Activated CD8-positive, alpha-beta T cell treated with anti-CD3 and anti-CD28 coated beads, Interleukin-2, amount 10 ng/mL, durations not matched to agents 7 days and 5 days (primary cell): ENCODE measurements around the gene DLST. TPM values are rescaled to one million over a fixed set of nuclear protein-coding genes. Genes with fewer than 3 reads are reported as not detected.
A peak's percentile ranks its signal among the peaks of the same experiment; 100 is the strongest.

Experiments
- ATAC-seq: fragments of 150-1000 bp; cut with Tn5 transposase; one replicate; pipeline ENCODE4 v1.10.0; 2021; ENCODE audit warnings: moderate library complexity
- CTCF ChIA-PET: fragments of 350-600 bp; sonication (Branson Sonifier 250); formaldehyde crosslinking; loops from one replicate; lab custom pipeline; 2021; ENCODE audit warnings: antibody characterized with exemption; lab: Charles Lee
- POLR2A ChIA-PET: fragments of 350-600 bp; sonication (Branson Sonifier 250); formaldehyde crosslinking; loops from one replicate; lab custom pipeline; 2021; ENCODE audit warnings: antibody characterized with exemption; lab: Charles Lee
- DNase-seq: peaks from one replicate; pipeline ENCODE4 v3.0.0-alpha.2; 2020
- H3K27ac Mint-ChIP-seq: one replicate; pipeline ENCODE4 v1.8.0; 2021; ENCODE audit warnings: mild to moderate bottlenecking, mixed read lengths
- H3K27me3 Mint-ChIP-seq: one replicate; pipeline ENCODE4 v1.8.0; 2021; ENCODE audit warnings: low read depth, mixed read lengths
- H3K36me3 Mint-ChIP-seq: one replicate; pipeline ENCODE4 v1.8.0; 2021; ENCODE audit warnings: low read depth, mixed read lengths
- H3K4me1 Mint-ChIP-seq: one replicate; pipeline ENCODE4 v1.8.0; 2021; ENCODE audit warnings: low read depth, mixed read lengths
- H3K4me3 Mint-ChIP-seq: one replicate; pipeline ENCODE4 v1.8.0; 2021; ENCODE audit warnings: mild to moderate bottlenecking, mixed read lengths
- H3K9me3 Mint-ChIP-seq: one replicate; pipeline ENCODE4 v1.8.0; 2022; ENCODE audit warnings: mixed read lengths; ENCODE audit not compliant: insufficient read depth
- total RNA-seq, 2 experiments: library from RNA; stranded (reverse); gene quantifications; one replicate each; pipeline ENCODE4 v1.2.3, GENCODE V29; 2021

The DLST gene
- total RNA-seq, 2 experiments from 2014 or later: 106 to 108 TPM

- Mint-ChIP-seq H3K36me3 (no peaks in the 10 kb centered on the region), H3K27ac (no peak overlapping the region), H3K9me3 (no peaks in the 10 kb centered on the region), H3K4me1 (peaks cover 3% of the 10 kb centered on the region), H3K4me3 (no peak overlapping the region), H3K27me3 (no peaks in the 10 kb centered on the region)
- ChIA-PET POLR2A (interaction anchor here (1.0 kb wide), 1 partner anchor 11 kb away, joined by 4 read pairs; no protein-coding TSS in a partner anchor), CTCF (interaction anchor here (0.8 to 2.2 kb wide), 2 partner anchors 12 to 57 kb away, joined by 4 to 11 read pairs; no protein-coding TSS in a partner anchor)
- no peak for ATAC-seq
- no peak for DNase-seq
Observed at GRCh38 chr14:74917646-74918081, 35.9 kb downstream of the DLST start.

GRCh38 chr14:74918380-74918779 is 36.7 kb downstream of the DLST start:
- Mint-ChIP-seq H3K4me1 (peaks cover 4% of the 10 kb centered on the region), H3K36me3 (no peaks in the 10 kb centered on the region), H3K9me3 (no peaks in the 10 kb centered on the region), H3K27me3 (no peaks in the 10 kb centered on the region), H3K27ac (no peak overlapping the region), H3K4me3 (no peak overlapping the region)
- ChIA-PET CTCF (interaction anchor here (2.2 kb wide), 1 partner anchor 12 kb away, joined by 11 read pairs; no protein-coding TSS in a partner anchor), POLR2A (no interaction called here)
- ATAC-seq (no peak), DNase-seq (no peak)

- ChIA-PET POLR2A (no interaction called here), CTCF (interaction anchor here (1.0 kb wide), 1 partner anchor 59 kb away, joined by 3 read pairs; no protein-coding TSS in a partner anchor)
- Mint-ChIP-seq H3K27ac (no peak overlapping the region), H3K36me3 (no peaks in the 10 kb centered on the region), H3K4me1 (peaks cover 10% of the 10 kb centered on the region), H3K9me3 (no peaks in the 10 kb centered on the region), H3K27me3 (peaks cover 5% of the 10 kb centered on the region), H3K4me3 (no peak overlapping the region)
- DNase-seq: no peak
- ATAC-seq: no peak
Observed at GRCh38 chr14:74919421-74920165, 37.9 kb downstream of the DLST start.

- Mint-ChIP-seq H3K9me3 (no peaks in the 10 kb centered on the region), H3K4me1 (peaks cover 10% of the 10 kb centered on the region), H3K27me3 (peaks cover 10% of the 10 kb centered on the region), H3K4me3 (no peak overlapping the region), H3K27ac (no peak overlapping the region), H3K36me3 (no peaks in the 10 kb centered on the region)
- ATAC-seq (no peak), DNase-seq (no peak)
- ChIA-PET CTCF (interaction anchor here (1.0 to 1.4 kb wide), 2 partner anchors 16 to 59 kb away, joined by 3 read pairs; no protein-coding TSS in a partner anchor), POLR2A (no interaction called here)
Observed at GRCh38 chr14:74920281-74920680, 38.6 kb downstream of the DLST start.

- no peak overlapping the region for H3K27ac Mint-ChIP-seq
- peaks cover 12% of the 10 kb centered on the region for H3K27me3 Mint-ChIP-seq
- peaks cover 10% of the 10 kb centered on the region for H3K4me1 Mint-ChIP-seq
- no peak for ATAC-seq
- POLR2A ChIA-PET: interaction anchor here (1.1 kb wide), 1 partner anchor 21 kb away, joined by 3 read pairs; no protein-coding TSS in a partner anchor
- H3K4me3 Mint-ChIP-seq: no peak overlapping the region
- H3K36me3 Mint-ChIP-seq: no peaks in the 10 kb centered on the region
- no peaks in the 10 kb centered on the region for H3K9me3 Mint-ChIP-seq
- DNase-seq: no peak
- CTCF ChIA-PET: interaction anchor here (0.9 to 1.4 kb wide), 5 partner anchors 17 to 61 kb away, joined by 3 to 4 read pairs (median 3); no protein-coding TSS in a partner anchor
Observed at GRCh38 chr14:74921053-74921620, 39.4 kb downstream of the DLST start.

GRCh38 chr14:74921987-74922751 is 40.5 kb downstream of the DLST start:
- Mint-ChIP-seq H3K4me1 (peaks cover 10% of the 10 kb centered on the region), H3K36me3 (no peaks in the 10 kb centered on the region), H3K4me3 (peak overlapping the region; percentile 58), H3K9me3 (no peaks in the 10 kb centered on the region), H3K27me3 (peaks cover 15% of the 10 kb centered on the region), H3K27ac (peak overlapping the region; percentile 27)
- ATAC-seq (no peak), DNase-seq (no peak)
- CTCF ChIA-PET: interaction anchor here (0.9 to 2.0 kb wide), 6 partner anchors 17 to 62 kb away, joined by 3 to 19 read pairs (median 4); no protein-coding TSS in a partner anchor
- POLR2A ChIA-PET: interaction anchor here (1.1 kb wide), 2 partner anchors 19 to 20 kb away, joined by 3 read pairs; no protein-coding TSS in a partner anchor

GRCh38 chr14:74922752-74923401 is 41.2 kb downstream of the DLST start, which contains the start of gene RPS6KL1:
Gene RPS6KL1 (minus strand): TSS chr14:74923260. CDS start chr14:74921541, 1,719 bp downstream.
- ATAC-seq: peak; percentile 99
- DNase-seq: peak; percentile 85
- H3K27ac Mint-ChIP-seq: peak within 1 kb of the TSS; percentile 27
- POLR2A ChIA-PET: interaction anchor here (1.1 kb wide), 1 partner anchor 19 kb away, joined by 3 read pairs; no protein-coding TSS in a partner anchor
- no peaks in the 10 kb centered on the region for H3K9me3 Mint-ChIP-seq
- peak within 1 kb of the TSS; percentile 58 for H3K4me3 Mint-ChIP-seq
- peaks cover 19% of the 10 kb centered on the region for H3K27me3 Mint-ChIP-seq
- H3K36me3 Mint-ChIP-seq: no peaks in the 10 kb centered on the region
- H3K4me1 Mint-ChIP-seq: peaks cover 10% of the 10 kb centered on the region
- CTCF ChIA-PET: interaction anchor here (0.6 to 2.0 kb wide), 7 partner anchors 11 to 204 kb away, joined by 3 to 19 read pairs (median 4); partner anchors contain the start of gene NEK9

GRCh38 chr14:74924061-74924460 is 42.3 kb downstream of the DLST start:
- POLR2A ChIA-PET: no interaction called here
- Mint-ChIP-seq H3K36me3 (no peaks in the 10 kb centered on the region), H3K9me3 (no peaks in the 10 kb centered on the region), H3K4me3 (no peak overlapping the region), H3K4me1 (peaks cover 11% of the 10 kb centered on the region), H3K27me3 (peaks cover 19% of the 10 kb centered on the region), H3K27ac (no peak overlapping the region)
- ATAC-seq (no peak), DNase-seq (no peak)
- CTCF ChIA-PET: interaction anchor here (2.0 kb wide), 1 partner anchor 63 kb away, joined by 19 read pairs; no protein-coding TSS in a partner anchor

- no peak overlapping the region for H3K27ac Mint-ChIP-seq
- H3K9me3 Mint-ChIP-seq: no peaks in the 10 kb centered on the region
- DNase-seq (no peak), ATAC-seq (no peak)
- H3K27me3 Mint-ChIP-seq: peaks cover 25% of the 10 kb centered on the region
- POLR2A ChIA-PET: no interaction called here
- H3K36me3 Mint-ChIP-seq: no peaks in the 10 kb centered on the region
- no peak overlapping the region for H3K4me3 Mint-ChIP-seq
- CTCF ChIA-PET: no interaction called here
- peaks cover 15% of the 10 kb centered on the region for H3K4me1 Mint-ChIP-seq
Observed at GRCh38 chr14:74927225-74927624, 45.5 kb downstream of the DLST start.

- POLR2A ChIA-PET: interaction anchor here (0.7 kb wide), 1 partner anchor 49 kb away, joined by 3 read pairs; no protein-coding TSS in a partner anchor
- Mint-ChIP-seq H3K4me1 (peaks cover 11% of the 10 kb centered on the region), H3K27me3 (peaks cover 26% of the 10 kb centered on the region), H3K4me3 (no peak overlapping the region), H3K36me3 (no peaks in the 10 kb centered on the region), H3K9me3 (no peaks in the 10 kb centered on the region), H3K27ac (no peak overlapping the region)
- no peak for ATAC-seq
- CTCF ChIA-PET: interaction anchor here (0.9 to 1.4 kb wide), 5 partner anchors 12 to 134 kb away, joined by 3 to 5 read pairs (median 3); partner anchors contain the start of gene ACYP1
- DNase-seq: no peak
Observed at GRCh38 chr14:74929242-74929641, 47.5 kb downstream of the DLST start.
